A673 (cell line): ENCODE data around the gene ADAMTS12. TPM values are rescaled to one million over a fixed set of nuclear protein-coding genes. Genes with fewer than 3 reads are reported as not detected.
"Not testable (repeated sequence)": the region's sequence is repeated elsewhere in the genome, so short reads cannot be mapped to it uniquely, and the experiment has no call there.

Experiments used
- BruUV-seq: library from RNA; stranded (reverse); fragments of 400-500 nt; replicated peaks from 2 replicates; lab custom pipeline; 2021; lab: Mats Ljungman, UMichigan
- CTCF ChIA-PET: fragments of 300-600 bp; sonication (Branson Sonifier 250); formaldehyde crosslinking; loops from one replicate; lab custom pipeline; 2022; ENCODE audit warnings: antibody characterized with exemption; lab: Charles Lee
- POLR2A ChIA-PET: fragments of 300-600 bp; sonication (Branson Sonifier 250); formaldehyde crosslinking; loops from one replicate; lab custom pipeline; 2022; ENCODE audit warnings: antibody characterized with exemption; ENCODE audit not compliant: low non-redundant PET; lab: Charles Lee
- DNase-seq: peaks from one replicate; pipeline ENCODE4 v3.0.0-alpha.2; 2015; ENCODE audit warnings: low spot score
- H3K27ac ChIP-seq: fragments of 200-600 bp; sonication (generic); 2 replicates; pipeline ENCODE4 v1.5.1; 2016; ENCODE audit warnings: mixed run types, low read depth, mild to moderate bottlenecking, mixed read lengths, antibody characterized with exemption, low read length; ENCODE audit not compliant: poor library complexity, severe bottlenecking
- H3K27me3 ChIP-seq: fragments of 200-600 bp; sonication (generic); replicated peaks from 2 replicates; pipeline ENCODE4 v1.6.1; 2017; ENCODE audit warnings: mixed run types, low read depth, mild to moderate bottlenecking, mixed read lengths, antibody characterized with exemption, low read length; ENCODE audit not compliant: insufficient read depth, poor library complexity
- H3K36me3 ChIP-seq: fragments of 200-600 bp; sonication (generic); 2 replicates; pipeline ENCODE4 v1.6.1; 2016; ENCODE audit warnings: mixed run types, mild to moderate bottlenecking, mixed read lengths, antibody characterized with exemption, low read length; ENCODE audit not compliant: insufficient read depth, poor library complexity, severe bottlenecking
- H3K4me1 ChIP-seq: fragments of 200-600 bp; sonication (generic); 2 replicates; pipeline ENCODE4 v1.6.1; 2017; ENCODE audit warnings: mixed run types, mild to moderate bottlenecking, mixed read lengths, antibody characterized with exemption, low read length; ENCODE audit not compliant: insufficient read depth, poor library complexity, severe bottlenecking
- H3K4me3 ChIP-seq: fragments of 200-600 bp; sonication (generic); 2 replicates; pipeline ENCODE4 v1.5.1; 2016; ENCODE audit warnings: low read depth, mixed run types, mild to moderate bottlenecking, mixed read lengths, low read length; ENCODE audit not compliant: poor library complexity, severe bottlenecking
- H3K9me3 ChIP-seq: fragments of 200-600 bp; sonication (generic); 2 replicates; pipeline ENCODE4 v1.6.1; 2016; ENCODE audit warnings: mixed run types, low read depth, mild to moderate bottlenecking, mixed read lengths, antibody characterized with exemption, low read length; ENCODE audit not compliant: poor library complexity, severe bottlenecking
- CTCF ChIP-seq: fragments of 300-800, 200-600 bp; sonication (generic); conservative IDR thresholded peaks from 2 replicates; pipeline ENCODE4 v1.5.1; 2017; ENCODE audit warnings: low read depth, mild to moderate bottlenecking, antibody characterized with exemption, low read length, moderate library complexity, mixed read lengths
- EZH2 ChIP-seq: fragments of 200-600 bp; sonication (generic); IDR thresholded peaks from 2 replicates; pipeline ENCODE4 v1.6.1; 2017; ENCODE audit warnings: borderline replicate concordance, low read depth, mild to moderate bottlenecking, mixed read lengths, antibody characterized with exemption, low read length; ENCODE audit not compliant: poor library complexity, severe bottlenecking
- intact Hi-C: fragments of 100-400 bp; cut with micrococcal nuclease; formaldehyde crosslinking; loops from one replicate; pipeline ENCODE4 v1.10.0; 2022; ENCODE audit not compliant: unreplicated experiment
- total RNA-seq: library from RNA; stranded (reverse); gene quantifications from 2 replicates; pipeline ENCODE4 v1.2.3, GENCODE V29; 2021

Gene ADAMTS12
- total RNA-seq, 1 experiment from 2014 or later: 0.84 TPM

GRCh38 chr5:33524476-33524875 is 367.3 kb downstream of the ADAMTS12 start:
- Histone ChIP-seq H3K4me1 (peaks cover 14% of the 10 kb centered on the region), H3K36me3 (no peaks in the 10 kb centered on the region), H3K27ac (no peak overlapping the region), H3K9me3 (no peaks in the 10 kb centered on the region), H3K27me3 (no peaks in the 10 kb centered on the region), H3K4me3 (no peak overlapping the region)
- TF ChIP-seq EZH2 (no peak), CTCF (no peak)
- DNase-seq: no peak
- POLR2A ChIA-PET: no interaction called here
- intact Hi-C loops: no loop called here
- CTCF ChIA-PET: no interaction called here
- no TSS peak for BruUV-seq

- Histone ChIP-seq H3K27me3 (no peaks in the 10 kb centered on the region), H3K27ac (no peak overlapping the region), H3K4me1 (peaks cover 9% of the 10 kb centered on the region), H3K36me3 (no peaks in the 10 kb centered on the region), H3K9me3 (no peaks in the 10 kb centered on the region), H3K4me3 (no peak overlapping the region)
- POLR2A ChIA-PET: no interaction called here
- no peak for DNase-seq
- no TSS peak for BruUV-seq
- intact Hi-C loops: no loop called here
- TF ChIP-seq CTCF (no peak), EZH2 (no peak)
- CTCF ChIA-PET: no interaction called here
Measured at GRCh38 chr5:33523208-33523771, 368.5 kb downstream of the ADAMTS12 start.

DNA sequence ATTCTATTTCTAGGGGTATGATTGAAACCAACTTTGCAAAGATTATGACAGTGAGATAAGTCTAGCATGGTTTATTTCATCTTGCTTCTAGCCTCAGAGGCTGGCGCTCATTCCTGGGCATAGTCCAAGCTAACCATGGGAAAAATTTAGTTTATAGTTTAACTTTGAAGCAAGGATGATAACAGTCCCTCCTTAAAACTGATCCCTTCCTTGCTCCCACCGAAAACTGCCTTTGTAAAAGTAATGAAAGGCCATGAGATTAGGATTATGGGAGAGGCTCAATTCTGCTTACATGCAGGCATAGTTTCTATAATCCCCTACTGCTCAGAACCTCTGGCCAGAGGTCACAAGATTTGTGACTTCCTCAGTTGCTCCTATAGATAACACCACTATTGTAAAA is 375.4 kb downstream of the ADAMTS12 start:
- no peak overlapping the region for H3K4me3 ChIP-seq
- ChIA-PET CTCF (no interaction called here), POLR2A (no interaction called here)
- TF ChIP-seq CTCF (no peak), EZH2 (no peak)
- no peaks in the 10 kb centered on the region for H3K36me3 ChIP-seq
- intact Hi-C loops: no loop called here
- no peak for DNase-seq
- H3K27me3 ChIP-seq: no peaks in the 10 kb centered on the region
- BruUV-seq: no TSS peak
- H3K9me3 ChIP-seq: no peaks in the 10 kb centered on the region
- no peaks in the 10 kb centered on the region for H3K4me1 ChIP-seq
- H3K27ac ChIP-seq: no peak overlapping the region

DNA sequence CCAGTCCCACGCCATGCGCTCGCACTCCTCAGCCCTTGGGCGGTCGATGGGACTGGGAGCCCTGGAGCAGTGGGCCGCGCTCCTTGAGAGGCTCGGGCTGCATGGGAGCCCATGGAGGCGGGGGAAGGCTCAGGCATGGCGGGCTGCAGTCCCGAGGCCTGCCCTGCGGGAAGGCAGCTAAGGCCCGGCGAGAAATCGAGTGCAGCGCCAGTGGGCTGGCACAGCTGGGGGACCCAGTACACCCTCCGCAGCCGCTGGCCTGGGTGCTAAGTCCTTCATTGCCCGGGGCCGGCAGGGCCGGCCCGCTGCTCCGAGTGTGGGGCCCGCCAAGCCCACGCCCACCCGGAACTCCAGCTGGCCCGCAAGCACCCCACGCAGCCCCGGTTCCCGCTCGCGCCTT is 376.4 kb downstream of the ADAMTS12 start:
- POLR2A ChIA-PET, DNase-seq, BruUV-seq, H3K36me3 ChIP-seq, H3K9me3 ChIP-seq, H3K27me3 ChIP-seq, CTCF ChIA-PET, H3K4me3 ChIP-seq, intact Hi-C loops, H3K27ac ChIP-seq, H3K4me1 ChIP-seq: not testable (repeated sequence)
